ENCODE measurements around the gene NPLOC4.
"Not testable (repeated sequence)": the region's sequence is repeated elsewhere in the genome, so short reads cannot be mapped to it uniquely, and the experiment has no call there.

NPLOC4 gene

DNA sequence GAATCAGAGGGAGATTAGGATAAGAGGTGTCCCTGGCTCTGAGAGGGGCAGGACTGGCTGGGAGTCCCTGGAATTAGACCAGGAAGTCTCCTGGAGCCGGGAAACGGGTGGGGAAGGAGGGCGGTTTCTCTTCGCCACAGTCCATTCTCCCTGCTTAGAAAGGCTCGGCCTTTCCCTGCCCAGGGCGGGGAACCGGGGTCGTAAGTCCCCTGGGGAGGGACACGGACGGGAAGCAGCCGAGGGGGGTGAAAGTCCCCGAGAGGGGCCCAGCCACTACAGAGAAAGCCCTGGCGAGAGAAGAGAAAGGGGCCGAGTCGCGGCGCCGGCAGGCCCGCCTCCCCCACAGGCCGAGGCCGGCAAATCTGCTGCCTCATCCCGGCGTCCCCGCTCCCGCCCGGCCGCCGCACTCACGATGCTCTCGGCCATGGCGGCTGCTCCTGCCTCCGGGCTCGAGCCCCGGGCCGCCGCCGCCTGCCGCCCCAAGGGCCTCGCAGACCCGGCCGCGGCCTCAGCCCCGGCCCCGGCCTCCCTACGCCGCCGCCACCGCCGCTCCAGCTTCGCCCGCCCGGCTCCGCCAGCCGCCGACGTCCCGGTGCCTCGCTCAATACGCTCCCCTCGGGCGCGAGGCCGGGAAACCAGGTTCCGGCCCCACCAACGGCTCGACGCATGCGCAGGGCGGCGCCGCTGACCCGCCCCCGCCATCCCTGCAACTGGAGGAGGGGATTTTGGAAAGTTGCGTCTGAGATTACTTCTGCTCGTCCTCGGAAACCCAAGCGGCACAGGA lies at the start of gene NPLOC4, which contains the start of gene TSPAN10:
NPLOC4 (minus strand) TSS at position 608 of the 784 bp plus-strand sequence; CDS start at position 426, 182 bp downstream.
TSPAN10 (plus strand) TSS at position 692 of the 784 bp plus-strand sequence. CDS start 5,217 bp downstream, outside the sequence.
- no peaks in the 10 kb centered on the region for H3K27me3 ChIP-seq (ENCODE audit: insufficient read depth, low read length)
- H2AFZ ChIP-seq (ENCODE audit: low read depth, low read length) = peak within 1 kb of the TSS; percentile 7
- H3K4me1 ChIP-seq (ENCODE audit: insufficient read depth, low read length) = peaks cover 10% of the 10 kb centered on the region
- H3K36me3 ChIP-seq (ENCODE audit: insufficient read depth, low read length) = peaks cover 3% of the 10 kb centered on the region
- H3K9me3 ChIP-seq (ENCODE audit: low read length) = no peaks in the 10 kb centered on the region
- peak within 1 kb of the TSS; percentile 65 for H3K4me3 ChIP-seq (ENCODE audit: low read length)

DNA sequence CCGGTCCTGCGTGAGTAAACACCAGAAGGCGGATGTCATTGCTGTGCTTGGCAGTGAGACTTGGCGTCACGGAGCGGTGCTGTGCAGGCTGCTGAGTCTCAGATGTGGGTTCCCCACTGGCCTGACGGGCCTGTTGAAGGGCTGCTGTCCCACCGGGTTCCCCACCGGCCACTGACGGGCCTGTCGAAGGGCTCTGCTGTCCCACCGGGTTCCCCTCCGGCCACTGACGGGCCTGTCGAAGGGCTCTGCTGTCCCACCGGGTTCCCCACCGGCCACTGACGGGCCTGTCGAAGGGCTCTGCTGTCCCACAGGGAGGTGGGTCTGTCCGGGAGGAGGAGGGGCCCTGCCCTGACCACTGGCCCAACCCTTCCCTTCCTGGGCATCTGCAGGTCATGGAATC lies 49.7 kb upstream of the NPLOC4 start:
- no peaks in the 10 kb centered on the region for H3K9me3 ChIP-seq (ENCODE audit: low read length)

DNA sequence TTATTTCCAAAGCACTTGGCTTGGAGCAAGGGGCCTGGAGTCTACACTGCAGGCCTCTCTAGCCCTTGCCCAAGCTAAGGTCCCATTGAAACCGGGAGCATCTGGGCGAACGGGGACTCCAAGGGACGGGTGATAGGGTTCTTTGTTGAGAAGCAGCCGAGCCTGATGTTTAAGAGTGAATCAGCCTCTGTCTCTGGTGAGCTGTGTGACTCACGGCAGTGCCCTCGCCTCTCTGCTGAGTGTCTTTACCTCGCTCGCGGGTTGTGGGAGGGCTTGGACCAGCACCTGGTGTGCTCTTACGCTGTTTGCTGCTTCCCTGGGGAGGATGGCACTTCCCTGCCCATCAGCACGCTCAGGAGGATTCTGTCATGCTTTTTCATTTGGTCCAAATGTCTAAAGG lies 48.2 kb upstream of the NPLOC4 start:
- Histone ChIP-seq H3K27me3 (ENCODE audit: insufficient read depth, low read length) (no peaks in the 10 kb centered on the region), H3K36me3 (ENCODE audit: insufficient read depth, low read length) (peaks cover 42% of the 10 kb centered on the region), H3K4me3 (ENCODE audit: low read length) (peak overlapping the region; percentile 86), H2AFZ (ENCODE audit: low read depth, low read length) (no peak overlapping the region), H3K9me3 (ENCODE audit: low read length) (no peaks in the 10 kb centered on the region), H3K4me1 (ENCODE audit: insufficient read depth, low read length) (peaks cover 21% of the 10 kb centered on the region)

More for the DNA sequence above, 49.7 kb upstream of the NPLOC4 start:
- no peak overlapping the region for H3K4me3 ChIP-seq (ENCODE audit: low read length)
- peaks cover 51% of the 10 kb centered on the region for H3K36me3 ChIP-seq (ENCODE audit: insufficient read depth, low read length)
- H2AFZ ChIP-seq (ENCODE audit: low read depth, low read length) = no peak overlapping the region
- H3K27me3 ChIP-seq (ENCODE audit: insufficient read depth, low read length) = no peaks in the 10 kb centered on the region
- peaks cover 21% of the 10 kb centered on the region for H3K4me1 ChIP-seq (ENCODE audit: insufficient read depth, low read length)

DNA sequence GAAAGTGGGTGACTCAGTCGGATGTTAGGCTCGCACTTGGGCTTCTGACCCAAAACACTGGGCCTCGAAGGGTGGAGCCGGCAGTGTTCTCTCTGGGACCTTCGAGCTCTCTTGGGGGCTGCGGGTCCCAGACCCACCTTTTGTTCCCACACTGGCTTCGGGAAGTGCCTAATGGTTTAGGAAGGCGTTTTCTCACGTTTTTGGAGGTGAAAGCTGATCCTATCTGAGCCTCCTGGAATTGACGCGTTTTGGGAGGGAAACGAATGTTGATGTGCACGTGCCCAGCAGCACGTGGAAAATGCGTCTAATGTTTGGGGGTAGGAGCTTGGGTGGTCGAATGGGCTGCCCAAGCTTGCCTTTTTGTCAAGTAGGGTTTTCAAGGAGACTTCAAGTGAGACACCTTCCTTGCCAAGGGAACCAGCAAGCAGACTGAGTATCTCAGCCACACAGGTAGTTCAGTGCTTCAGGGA lies 47.6 kb upstream of the NPLOC4 start:
- no peak overlapping the region for H2AFZ ChIP-seq (ENCODE audit: low read depth, low read length)
- peak overlapping the region; percentile 86 for H3K4me3 ChIP-seq (ENCODE audit: low read length)
- H3K27me3 ChIP-seq (ENCODE audit: insufficient read depth, low read length) = no peaks in the 10 kb centered on the region
- peaks cover 21% of the 10 kb centered on the region for H3K4me1 ChIP-seq (ENCODE audit: insufficient read depth, low read length)
- no peaks in the 10 kb centered on the region for H3K9me3 ChIP-seq (ENCODE audit: low read length)
- H3K36me3 ChIP-seq (ENCODE audit: insufficient read depth, low read length) = peaks cover 36% of the 10 kb centered on the region

DNA sequence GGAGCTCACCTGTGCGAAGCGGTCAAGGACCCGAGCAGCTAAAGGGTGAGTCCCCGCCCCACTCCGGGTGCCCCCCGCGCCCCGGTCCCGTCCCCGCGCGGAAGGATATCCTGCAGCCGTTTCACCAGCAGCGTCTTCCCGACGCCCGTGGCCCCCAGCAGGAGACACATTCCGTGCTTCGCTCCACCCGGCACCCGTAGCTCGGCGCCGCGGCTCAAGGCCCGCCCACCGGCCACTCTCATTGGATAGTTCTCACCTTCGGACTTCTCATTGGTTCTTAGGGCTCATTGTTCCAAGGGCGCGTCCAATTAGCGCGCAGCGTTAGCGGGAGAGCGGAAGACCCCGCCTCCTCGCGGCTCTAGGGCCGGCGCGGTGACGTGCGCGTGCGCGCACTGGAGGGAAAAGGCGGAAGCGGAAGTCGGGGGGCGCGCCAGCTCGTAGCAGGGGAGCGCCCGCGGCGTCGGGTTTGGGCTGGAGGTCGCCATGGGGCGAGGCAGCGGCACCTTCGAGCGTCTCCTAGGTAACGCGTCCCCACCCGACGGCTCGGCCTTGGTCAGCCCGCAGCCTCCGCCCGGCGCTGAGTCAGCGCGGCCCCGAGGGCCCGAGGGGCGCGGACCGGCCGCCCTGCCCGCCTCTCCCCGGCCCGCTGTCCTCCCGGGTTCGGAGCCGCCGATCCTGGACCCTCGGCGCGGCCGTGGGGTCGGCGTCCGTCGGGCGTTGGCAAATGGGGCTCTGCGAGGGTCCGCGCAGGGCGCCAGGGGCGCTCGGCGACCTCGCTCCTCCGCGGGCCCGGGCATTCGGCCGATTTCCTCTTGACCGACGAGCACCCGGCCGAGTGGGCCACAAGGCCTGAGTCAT lies 46.9 kb upstream of the NPLOC4 start, which contains the start of the genes ARL16 and HGS:
ARL16 (minus strand) TSS at position 214 of the 858 bp plus-strand sequence; CDS start at position 170, 44 bp downstream.
HGS (plus strand) TSS at position 428 of the 858 bp plus-strand sequence; CDS start at position 484, 56 bp downstream.
- Histone ChIP-seq H3K36me3 (ENCODE audit: insufficient read depth, low read length) (peaks cover 30% of the 10 kb centered on the region), H3K27me3 (ENCODE audit: insufficient read depth, low read length) (no peaks in the 10 kb centered on the region), H3K4me3 (ENCODE audit: low read length) (peak within 1 kb of the TSS; percentile 86), H3K4me1 (ENCODE audit: insufficient read depth, low read length) (peaks cover 21% of the 10 kb centered on the region), H2AFZ (ENCODE audit: low read depth, low read length) (peak within 1 kb of the TSS; percentile 20), H3K9me3 (ENCODE audit: low read length) (no peaks in the 10 kb centered on the region)

DNA sequence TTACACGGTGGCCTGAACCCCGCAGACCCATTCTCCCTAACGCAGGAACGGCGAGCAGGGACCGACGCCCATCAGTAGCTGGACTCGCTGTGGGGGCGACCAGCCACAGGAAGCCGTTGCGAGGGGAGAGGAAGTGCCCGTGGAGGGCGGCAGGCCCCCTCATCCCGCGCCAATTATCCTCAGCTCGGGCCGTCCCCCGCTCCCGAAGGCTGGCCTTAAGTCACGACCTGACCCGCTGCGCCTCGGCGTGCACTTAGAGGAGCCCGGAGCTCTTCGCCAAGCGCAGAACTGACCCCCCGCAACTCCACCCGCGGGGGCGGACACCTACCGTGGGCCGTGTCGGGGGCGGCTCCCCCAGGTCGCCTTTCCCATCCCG lies 46.3 kb upstream of the NPLOC4 start:
- H2AFZ ChIP-seq (ENCODE audit: low read depth, low read length) = peak overlapping the region; percentile 20
- H3K36me3 ChIP-seq (ENCODE audit: insufficient read depth, low read length) = peaks cover 24% of the 10 kb centered on the region
- no peaks in the 10 kb centered on the region for H3K9me3 ChIP-seq (ENCODE audit: low read length)
- H3K4me1 ChIP-seq (ENCODE audit: insufficient read depth, low read length) = peaks cover 21% of the 10 kb centered on the region
- H3K4me3 ChIP-seq (ENCODE audit: low read length) = peak overlapping the region; percentile 86
- H3K27me3 ChIP-seq (ENCODE audit: insufficient read depth, low read length) = no peaks in the 10 kb centered on the region

DNA sequence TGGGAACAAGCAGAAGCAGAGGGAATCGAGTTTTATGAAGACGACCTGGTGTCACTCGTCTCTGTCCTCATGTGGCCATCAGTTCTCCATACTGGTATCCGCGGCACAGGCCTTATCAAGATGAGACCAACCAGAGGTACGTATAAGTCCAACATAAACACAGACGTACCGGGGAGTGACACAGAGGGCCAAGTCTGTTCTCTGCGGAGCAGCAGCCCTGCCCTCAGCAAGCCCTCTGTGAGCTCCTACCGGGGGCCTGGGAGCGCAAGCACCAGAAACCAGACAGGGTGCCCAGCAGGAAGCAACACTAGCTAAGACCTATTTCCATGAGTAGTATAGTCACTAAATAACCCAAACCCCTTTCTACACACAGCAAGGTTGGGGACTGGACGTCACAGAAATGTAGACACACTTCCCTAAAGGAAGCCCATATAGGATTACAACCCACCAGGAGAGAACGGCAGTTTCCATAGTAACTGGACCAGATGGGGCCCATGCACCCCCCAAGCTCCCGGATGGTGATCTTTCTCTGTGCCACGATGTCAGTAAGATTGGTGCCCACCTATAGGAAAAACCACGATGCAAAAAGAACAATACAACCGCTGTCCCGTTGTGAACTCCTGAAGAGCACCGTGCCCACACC lies 45.8 kb upstream of the NPLOC4 start:
- Histone ChIP-seq H3K4me3 (ENCODE audit: low read length) (peak overlapping the region; percentile 86), H3K36me3 (ENCODE audit: insufficient read depth, low read length) (peaks cover 21% of the 10 kb centered on the region), H2AFZ (ENCODE audit: low read depth, low read length) (no peak overlapping the region), H3K27me3 (ENCODE audit: insufficient read depth, low read length) (no peaks in the 10 kb centered on the region), H3K9me3 (ENCODE audit: low read length) (no peaks in the 10 kb centered on the region), H3K4me1 (ENCODE audit: insufficient read depth, low read length) (peaks cover 21% of the 10 kb centered on the region)

DNA sequence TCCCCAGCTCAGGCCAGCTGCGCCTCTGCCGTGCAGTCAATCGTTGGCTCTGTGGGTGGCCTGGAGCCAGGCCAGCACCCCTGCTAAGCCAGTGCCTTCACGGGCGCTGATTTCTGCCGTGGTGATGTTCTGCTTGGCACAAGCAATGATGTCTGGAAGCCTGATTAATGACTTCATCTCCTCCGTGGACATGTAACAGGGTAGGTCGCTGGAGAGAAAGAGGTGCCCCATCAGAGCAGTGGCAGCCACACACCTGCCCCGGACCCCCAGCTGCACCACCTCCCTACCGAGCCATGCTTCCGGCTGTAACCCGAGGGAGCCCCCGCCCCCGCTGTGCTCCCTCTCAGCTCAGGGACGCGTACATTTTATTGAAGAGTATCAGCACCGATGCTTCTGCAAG lies 44.8 kb upstream of the NPLOC4 start:
- no peaks in the 10 kb centered on the region for H3K27me3 ChIP-seq (ENCODE audit: insufficient read depth, low read length)
- no peak overlapping the region for H2AFZ ChIP-seq (ENCODE audit: low read depth, low read length)
- H3K36me3 ChIP-seq (ENCODE audit: insufficient read depth, low read length) = peaks cover 11% of the 10 kb centered on the region
- H3K4me3 ChIP-seq (ENCODE audit: low read length) = no peak overlapping the region
- H3K9me3 ChIP-seq (ENCODE audit: low read length) = no peaks in the 10 kb centered on the region
- H3K4me1 ChIP-seq (ENCODE audit: insufficient read depth, low read length) = peaks cover 21% of the 10 kb centered on the region

DNA sequence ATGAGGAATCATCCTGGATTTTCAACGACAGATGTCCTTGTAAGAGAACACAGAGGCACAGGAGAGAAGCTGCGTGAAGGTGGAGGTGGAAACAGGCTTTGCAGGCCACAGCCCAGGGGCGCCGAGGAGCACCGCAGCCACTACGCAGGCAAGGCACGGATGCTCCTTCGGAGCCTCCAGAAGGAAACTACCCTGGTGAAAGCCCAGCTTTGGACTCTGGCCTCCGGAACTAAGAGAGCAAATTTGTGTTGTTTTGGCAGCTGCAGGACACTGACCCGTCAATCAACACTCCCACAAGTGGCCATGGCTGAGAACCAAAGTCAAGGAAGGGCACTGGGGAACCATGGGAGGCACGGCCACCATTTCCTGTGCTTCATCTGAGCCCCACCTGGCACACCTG lies 43.2 kb upstream of the NPLOC4 start:
- no peak overlapping the region for H3K4me3 ChIP-seq (ENCODE audit: low read length)
- no peaks in the 10 kb centered on the region for H3K27me3 ChIP-seq (ENCODE audit: insufficient read depth, low read length)
- peaks cover 6% of the 10 kb centered on the region for H3K36me3 ChIP-seq (ENCODE audit: insufficient read depth, low read length)
- no peak overlapping the region for H2AFZ ChIP-seq (ENCODE audit: low read depth, low read length)
- H3K4me1 ChIP-seq (ENCODE audit: insufficient read depth, low read length) = peaks cover 16% of the 10 kb centered on the region
- no peaks in the 10 kb centered on the region for H3K9me3 ChIP-seq (ENCODE audit: low read length)

DNA sequence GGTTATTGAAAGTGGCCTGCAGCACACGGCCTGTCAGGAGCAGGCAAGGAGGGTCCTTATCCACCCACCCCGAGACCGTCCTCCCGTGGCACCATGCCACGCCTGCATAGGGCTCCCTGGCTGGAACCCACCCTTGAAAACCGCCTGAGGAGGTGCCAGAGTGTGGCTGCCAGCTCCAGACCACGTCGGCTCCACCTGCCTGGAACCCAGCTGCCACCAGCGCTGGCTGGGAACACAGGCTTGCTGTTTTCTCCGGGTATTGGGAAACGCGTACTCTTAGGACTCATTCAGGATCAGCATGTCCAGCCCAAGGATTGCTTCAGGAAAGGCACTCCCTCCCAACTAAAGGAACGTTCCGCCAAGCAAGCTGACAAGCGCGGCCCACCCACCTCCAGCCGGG lies 40.0 kb upstream of the NPLOC4 start:
- H3K27me3 ChIP-seq (ENCODE audit: insufficient read depth, low read length) = no peaks in the 10 kb centered on the region
- H2AFZ ChIP-seq (ENCODE audit: low read depth, low read length) = no peak overlapping the region
- no peaks in the 10 kb centered on the region for H3K4me1 ChIP-seq (ENCODE audit: insufficient read depth, low read length)
- peaks cover 28% of the 10 kb centered on the region for H3K36me3 ChIP-seq (ENCODE audit: insufficient read depth, low read length)
- no peaks in the 10 kb centered on the region for H3K9me3 ChIP-seq (ENCODE audit: low read length)
- H3K4me3 ChIP-seq (ENCODE audit: low read length) = no peak overlapping the region

DNA sequence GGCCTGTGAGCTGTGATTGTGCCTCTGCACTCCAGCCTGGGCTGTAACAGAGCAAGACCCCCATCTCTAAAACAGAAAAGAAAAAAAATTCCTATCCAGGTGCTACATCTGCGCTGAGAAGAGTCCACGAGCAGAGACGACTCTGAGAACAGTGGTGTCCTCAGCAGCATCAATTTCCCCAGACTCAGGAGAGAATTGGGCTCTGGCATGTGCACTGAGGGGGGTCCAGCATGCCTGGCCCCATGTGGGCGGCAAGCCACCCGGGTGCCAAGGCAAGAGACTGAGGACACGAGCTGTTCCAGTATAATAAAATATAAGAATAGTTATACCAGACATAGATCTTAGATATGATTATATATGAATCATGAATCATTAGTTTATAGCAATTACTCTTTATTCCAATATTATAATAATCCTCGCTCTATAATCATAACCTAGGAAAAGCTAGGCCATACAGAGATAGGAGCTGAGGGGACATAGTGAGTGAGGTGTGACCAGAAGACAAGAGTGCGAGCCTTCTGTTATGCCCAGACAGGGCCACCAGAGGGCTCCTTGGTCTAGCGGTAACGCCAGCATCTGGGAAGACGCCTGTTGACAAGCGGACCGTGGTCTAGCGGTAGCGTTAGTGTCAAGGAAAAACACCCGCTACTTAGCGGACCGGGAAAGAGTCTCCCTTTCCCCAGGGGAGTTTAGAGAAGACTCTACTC lies 38.8 kb upstream of the NPLOC4 start:
- H3K9me3 ChIP-seq (ENCODE audit: low read length); H3K27me3 ChIP-seq (ENCODE audit: insufficient read depth, low read length); H3K4me3 ChIP-seq (ENCODE audit: low read length); H2AFZ ChIP-seq (ENCODE audit: low read depth, low read length); H3K4me1 ChIP-seq (ENCODE audit: insufficient read depth, low read length): not testable (repeated sequence)
- peaks cover 34% of the 10 kb centered on the region for H3K36me3 ChIP-seq (ENCODE audit: insufficient read depth, low read length)

DNA sequence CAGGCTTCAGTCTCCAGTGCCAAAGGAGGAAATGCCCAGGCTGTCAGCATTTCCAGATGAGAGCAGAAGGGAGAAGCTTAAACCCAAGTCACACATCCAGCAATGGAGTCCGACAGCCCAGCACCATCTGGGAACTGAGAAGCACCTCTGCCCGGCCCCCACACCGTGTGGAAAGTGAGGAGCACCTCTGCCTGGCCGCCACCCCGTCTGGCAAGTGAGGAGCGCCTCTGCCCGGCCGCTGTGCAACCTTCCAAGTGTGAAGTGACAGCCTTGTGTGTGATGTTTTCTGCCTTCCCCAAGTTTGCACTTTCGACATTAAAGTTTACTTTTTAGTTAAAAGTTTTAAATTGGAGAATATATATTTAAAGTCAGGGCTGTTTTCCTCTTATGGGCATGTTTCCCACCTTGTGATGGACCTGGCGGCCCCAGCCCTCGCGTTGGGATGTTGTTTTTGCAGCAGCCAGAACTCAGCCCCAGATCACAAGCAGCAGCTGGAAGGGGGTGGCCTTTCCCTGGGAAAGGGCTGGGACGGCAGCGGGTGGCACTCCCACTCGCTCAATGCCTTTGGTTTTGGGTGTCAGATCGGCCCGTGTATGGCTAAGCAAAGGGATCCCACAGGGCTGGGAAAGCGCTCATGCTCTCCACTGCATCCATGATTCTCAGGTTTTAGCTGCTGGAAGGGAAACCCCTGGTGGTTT lies 36.8 kb upstream of the NPLOC4 start:
- H3K36me3 ChIP-seq (ENCODE audit: insufficient read depth, low read length) = peaks cover 50% of the 10 kb centered on the region

More for the DNA sequence above, 36.8 kb upstream of the NPLOC4 start:
- no peak overlapping the region for H2AFZ ChIP-seq (ENCODE audit: low read depth, low read length)
- H3K4me1 ChIP-seq (ENCODE audit: insufficient read depth, low read length) = no peaks in the 10 kb centered on the region
- H3K27me3 ChIP-seq (ENCODE audit: insufficient read depth, low read length) = no peaks in the 10 kb centered on the region
- no peak overlapping the region for H3K4me3 ChIP-seq (ENCODE audit: low read length)
- H3K9me3 ChIP-seq (ENCODE audit: low read length) = no peaks in the 10 kb centered on the region

Data from neuron (in vitro differentiated cells).